ENCODE results near the gene DHRSX.
"Not testable (repeated sequence)": the region's sequence is repeated elsewhere in the genome, so short reads cannot be mapped to it uniquely, and the experiment has no call there.

The DHRSX gene

DNA sequence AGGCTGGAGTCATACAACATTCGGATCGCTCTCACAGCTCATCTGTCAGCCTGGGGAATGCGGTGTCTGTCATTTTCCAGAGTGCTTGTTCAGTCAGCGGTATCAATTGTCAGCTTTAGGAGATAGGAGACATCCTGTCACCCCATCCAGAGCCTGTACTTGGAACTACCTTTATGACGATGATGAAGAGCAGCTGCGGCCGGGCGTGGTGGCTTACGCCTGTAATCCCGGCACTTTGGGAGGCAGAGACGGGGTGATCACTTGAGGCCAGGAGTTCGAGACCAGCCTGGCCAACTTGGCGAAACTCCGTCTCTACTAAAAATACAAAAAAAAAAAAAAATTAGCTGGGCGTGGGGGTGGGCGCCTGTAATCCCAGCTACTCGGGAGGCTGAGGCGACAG is 289.1 kb downstream of the DHRSX start:
- DNase-seq = not testable (repeated sequence)

DNA sequence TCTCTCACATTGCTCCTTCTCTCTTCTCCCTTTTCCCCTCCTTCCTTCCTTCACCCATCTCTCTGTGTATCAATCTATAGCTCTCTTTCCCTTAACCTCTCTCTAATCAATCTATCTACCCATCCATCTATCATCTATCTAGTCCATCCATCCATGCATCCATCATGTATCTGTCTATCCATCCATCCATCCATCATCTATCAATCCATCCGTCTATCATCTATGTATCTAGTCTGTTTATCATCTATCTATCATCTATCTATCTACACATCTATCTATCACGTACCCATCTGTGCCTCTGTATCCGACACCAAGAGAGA is 307.5 kb downstream of the DHRSX start:
- DNase-seq (no peak), ATAC-seq (no peak)

More for the DNA sequence above, 289.1 kb downstream of the DHRSX start:
- ATAC-seq = not testable (repeated sequence)

DNA sequence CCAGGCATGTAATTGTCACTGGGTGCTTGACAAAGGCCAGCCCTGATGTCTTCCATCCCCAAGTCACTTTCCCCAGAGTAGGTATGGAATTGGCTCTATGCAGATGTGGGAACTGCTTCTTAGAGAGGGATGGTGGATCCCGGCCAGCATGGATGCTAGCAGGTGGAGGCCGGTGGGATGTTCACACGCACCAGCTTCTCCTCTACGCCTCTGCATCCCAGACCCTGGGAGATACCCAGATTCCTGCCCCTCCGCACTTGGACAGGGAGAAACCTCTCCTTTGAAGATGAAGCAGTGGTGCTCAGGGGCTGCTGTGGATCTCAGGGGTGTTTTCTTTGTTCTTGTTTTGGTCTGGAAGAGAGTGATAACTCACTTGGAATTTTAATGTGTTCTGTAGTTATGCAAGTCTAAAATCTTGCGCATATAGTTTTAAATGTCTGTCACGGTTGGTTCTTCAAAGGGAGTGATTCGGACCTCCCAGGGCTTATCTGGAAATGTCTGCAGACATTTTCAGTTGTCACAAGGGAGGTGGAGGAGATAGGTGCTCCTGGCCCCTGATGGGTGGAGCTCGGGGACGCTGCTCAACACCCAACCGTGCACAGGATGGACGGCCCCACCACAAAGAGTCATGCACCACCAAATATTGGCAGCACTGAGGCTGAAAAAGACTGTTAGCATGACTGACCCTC is 308.0 kb downstream of the DHRSX start:
- ATAC-seq (no peak), DNase-seq (no peak)

DNA sequence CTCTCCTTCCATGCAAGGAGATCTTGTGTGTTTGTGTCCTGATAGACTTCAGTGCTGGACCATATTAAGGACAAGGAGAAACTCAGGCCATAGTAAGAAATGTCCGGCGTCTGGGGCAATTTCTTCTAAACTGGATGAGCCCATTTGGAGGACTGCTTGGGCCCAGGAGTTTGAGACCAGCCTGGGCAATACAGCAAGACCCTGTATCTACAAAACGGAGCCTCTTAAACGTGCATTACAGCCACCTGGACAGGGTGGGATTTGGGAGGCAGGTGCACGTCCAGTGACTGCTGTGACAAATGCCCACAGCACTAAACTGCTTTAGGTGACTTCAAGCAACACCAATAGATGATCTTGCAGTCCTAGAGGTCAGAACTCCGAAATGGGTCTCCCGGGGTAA is 311.9 kb downstream of the DHRSX start:
- ATAC-seq (no peak), DNase-seq (no peak)

DNA sequence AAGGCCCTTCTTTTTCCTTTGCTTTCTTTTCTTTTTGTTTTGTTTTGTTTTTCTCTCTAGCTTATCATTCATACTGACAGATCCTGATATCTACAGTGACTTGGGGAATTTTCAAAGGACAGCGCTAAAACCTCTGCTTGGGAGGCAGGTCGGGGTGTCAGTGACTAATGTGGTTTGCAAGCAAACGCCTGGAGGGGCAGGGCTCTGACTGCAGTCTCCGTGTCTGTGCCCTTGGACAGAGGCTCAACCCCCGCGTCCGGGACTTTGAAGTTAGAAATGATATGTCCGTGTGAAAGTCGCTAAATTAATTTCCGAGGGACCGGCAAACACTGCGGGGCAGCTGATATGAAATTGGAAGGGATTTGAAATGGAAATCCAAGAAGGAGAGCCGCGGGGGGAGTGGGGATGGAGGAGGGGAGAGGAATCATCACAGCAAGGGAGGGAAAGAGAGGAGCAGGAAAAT is 312.4 kb downstream of the DHRSX start:
- ATAC-seq = no peak
- no peak for DNase-seq

DNA sequence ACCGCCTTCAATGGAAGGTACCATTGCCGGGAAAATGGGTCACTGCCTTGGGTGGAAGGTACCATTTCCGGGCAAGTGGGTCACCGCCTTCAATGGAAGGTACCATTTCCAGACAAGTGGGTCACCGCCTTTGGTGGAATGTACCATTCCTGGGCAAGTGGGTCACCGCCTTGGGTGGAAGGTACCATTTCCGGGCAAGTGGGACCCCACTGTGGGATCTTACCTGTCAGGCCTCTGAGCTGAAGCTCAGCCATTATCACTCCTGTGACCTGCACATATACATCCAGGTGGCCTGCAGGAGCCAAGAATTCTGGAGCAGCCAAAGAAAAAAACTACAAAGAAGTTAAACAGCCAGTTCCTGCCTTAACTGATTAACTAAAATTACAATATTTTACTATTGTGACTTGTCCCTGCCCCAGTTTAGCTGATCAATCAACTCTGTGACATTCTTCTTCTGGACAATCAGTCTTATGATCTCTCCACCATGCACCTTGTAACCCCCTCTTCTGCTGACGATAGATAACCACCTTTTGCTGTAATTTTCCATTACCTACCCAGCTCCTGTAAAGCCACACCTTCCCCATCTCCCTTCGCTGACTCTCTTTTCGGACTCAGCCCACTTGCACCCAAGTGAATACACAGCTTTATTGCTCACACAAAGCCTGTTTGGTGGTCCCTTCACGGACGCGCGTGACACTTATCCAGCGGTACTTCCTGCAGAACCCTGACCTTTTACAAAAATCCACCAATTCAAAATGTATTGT is 313.2 kb downstream of the DHRSX start:
- no peak for DNase-seq
- ATAC-seq = no peak

DNA sequence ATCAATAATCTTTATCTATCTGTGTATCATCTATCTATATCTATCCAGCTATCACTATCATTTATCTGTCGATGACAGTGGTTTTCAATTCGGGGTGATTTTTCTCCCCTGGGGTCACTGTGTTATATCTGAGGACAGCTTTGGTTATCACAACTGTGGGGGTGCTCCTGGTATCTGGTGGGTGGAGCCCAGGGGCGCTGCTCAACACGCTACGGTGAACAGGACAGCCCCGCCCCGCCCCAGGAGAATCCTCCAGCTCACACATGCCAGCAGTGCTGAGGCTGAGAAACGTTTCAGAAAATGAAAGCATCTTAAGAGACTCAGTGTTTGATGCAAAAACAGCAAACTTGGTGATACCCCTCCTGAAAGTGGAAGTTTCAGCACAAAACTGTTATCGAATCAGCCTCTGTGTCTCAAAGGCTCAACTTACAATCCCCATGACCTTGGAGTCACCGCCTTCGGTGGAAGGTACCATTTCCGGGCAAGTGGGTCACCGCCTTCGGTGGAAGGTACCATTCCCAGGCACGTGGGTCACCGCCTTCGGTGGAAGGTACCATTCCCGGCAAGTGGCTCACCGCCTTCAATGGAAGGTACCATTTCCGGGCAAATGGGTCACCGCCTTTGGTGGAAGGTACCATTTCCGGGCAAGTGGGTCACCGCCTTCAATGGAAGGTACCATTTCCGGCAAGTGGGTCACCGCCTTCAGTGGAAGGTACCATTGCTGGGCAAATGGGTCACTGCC is 315.3 kb downstream of the DHRSX start:
- ATAC-seq (no peak), DNase-seq (no peak)

DNA sequence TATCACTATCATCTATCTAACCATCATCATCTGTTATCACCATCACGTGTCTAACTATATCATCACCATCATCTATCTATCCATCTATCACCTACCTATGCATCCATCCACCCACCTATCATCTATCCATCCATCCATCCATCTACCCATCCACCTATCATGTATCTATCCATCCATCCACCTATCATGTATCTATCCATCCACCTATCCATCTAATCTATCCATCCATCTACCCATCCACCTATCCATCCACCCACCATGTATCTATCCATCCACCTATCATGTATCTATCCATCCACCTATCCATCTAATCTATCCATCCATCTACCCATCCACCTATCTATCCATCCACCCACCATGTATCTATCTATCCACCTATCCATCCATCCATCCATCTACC is 316.7 kb downstream of the DHRSX start:
- no peak for ATAC-seq

DNA sequence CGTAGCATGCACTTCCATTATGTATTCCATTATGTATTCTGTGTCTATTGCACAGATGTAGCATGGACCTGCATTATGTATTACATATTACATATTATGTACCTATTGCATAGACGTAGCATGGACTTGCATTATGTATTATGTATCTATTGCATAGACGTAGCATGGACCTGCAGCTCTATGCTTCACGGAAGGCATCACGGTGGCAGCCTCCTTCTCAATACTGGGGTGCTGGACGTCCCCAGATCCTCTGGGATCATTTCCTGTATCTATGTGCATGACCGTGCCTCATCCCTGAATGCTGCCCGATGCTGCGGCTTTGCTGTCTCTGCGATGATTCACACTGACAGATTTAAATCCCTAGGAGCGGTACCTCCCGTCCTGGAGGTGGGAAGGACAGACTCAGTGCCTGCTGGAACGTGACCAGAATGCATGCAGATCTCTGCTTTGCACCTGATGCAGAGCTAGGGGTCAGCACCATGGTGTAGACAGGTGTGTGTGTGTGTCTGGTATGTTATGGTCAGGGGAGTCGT is 317.5 kb downstream of the DHRSX start:
- ATAC-seq (no peak), DNase-seq (no peak)

More for the DNA sequence above, 316.7 kb downstream of the DHRSX start:
- DNase-seq = no peak

DNA sequence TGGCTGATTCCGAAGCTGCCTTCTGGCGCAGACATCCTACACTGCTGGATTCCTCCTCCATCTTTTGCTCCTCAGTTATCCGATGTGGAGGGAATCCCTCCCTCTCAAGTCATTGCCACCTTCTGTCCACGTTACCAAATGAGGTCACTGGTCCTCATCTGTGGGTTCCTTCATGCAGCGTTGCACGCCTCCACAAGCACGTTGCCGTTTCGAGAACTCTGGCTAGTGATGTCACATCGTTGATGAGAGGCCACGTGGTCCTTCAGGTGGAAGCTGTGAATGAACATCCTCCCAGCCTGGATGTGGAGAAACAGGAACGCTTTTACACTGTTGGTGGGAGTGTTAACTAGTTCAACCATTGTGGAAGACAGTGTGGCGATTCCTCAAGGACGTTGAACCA is 323.2 kb downstream of the DHRSX start:
- DNase-seq (no peak), ATAC-seq (no peak)

DNA sequence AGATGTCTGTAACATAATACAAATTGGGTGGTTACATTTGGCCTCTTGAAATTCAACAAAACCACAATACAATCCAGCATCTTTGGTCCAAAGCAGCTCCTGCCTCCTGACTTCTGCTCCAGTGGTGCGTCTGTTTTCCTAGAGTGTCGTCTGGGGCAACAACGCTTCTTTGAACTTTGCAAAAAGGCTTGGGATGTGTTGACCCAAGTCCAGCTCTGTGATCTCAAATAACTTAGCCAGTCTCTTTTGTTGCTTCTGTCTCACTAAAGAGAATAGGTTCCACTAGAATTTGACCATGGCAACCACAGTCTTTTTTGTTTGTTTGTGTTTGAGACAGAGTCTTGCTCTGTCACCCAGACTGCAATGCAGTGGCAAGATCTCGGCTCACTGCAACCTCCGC is 324.0 kb downstream of the DHRSX start:
- ATAC-seq = no peak

DNA sequence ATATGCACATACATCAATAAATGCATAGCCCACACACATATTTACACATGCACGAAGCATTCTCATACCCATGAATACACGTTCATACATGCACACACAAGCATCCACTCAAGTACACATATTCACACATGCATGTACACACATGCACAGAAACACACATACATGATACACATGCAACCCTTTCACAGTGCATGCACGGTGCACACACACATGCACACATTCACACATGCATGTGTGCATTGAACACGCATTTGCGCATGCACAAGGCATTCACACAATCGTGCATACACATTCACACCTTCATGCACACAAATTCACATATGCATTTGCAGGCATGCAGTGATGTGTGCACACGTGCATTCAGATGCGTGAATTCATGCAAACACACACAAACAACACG is 324.5 kb downstream of the DHRSX start:
- DNase-seq (no peak), ATAC-seq (no peak)

More for the DNA sequence above, 324.0 kb downstream of the DHRSX start:
- DNase-seq = no peak

DNA sequence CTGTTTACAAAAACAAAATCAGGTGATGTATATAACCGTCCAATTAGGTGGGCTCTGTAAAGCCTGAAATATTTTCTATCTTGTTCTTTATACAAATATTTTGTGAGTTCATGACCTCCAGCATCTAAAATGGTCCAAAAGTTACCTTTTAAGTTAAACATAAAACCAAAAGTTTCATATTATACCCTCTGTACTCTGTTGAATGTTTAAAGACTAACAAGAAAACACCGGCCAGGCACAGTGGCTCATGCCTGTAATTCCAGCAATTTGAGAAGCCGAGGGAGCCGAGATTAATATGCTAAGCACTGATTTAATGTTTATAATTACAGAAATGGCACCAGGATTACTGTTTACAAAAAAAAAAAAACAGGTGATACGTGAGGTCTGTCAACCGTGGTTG is 328.4 kb downstream of the DHRSX start:
- DNase-seq (no peak), ATAC-seq (no peak)
